ENCODE data around the gene SPTBN4.
"Not testable (repeated sequence)": the region's sequence is repeated elsewhere in the genome, so short reads cannot be mapped to it uniquely, and the experiment has no call there.

The SPTBN4 gene

GRCh38 chr19:40586611-40587010, 119.8 kb downstream of the SPTBN4 start:
- DNase-seq (ENCODE audit: low read depth) = no peak
- TF ChIP-seq CTCF (conservative IDR thresholded peaks at IDR 0.05; ENCODE audit: low read depth, low read length) = no peak
- H3K4me3 ChIP-seq (ENCODE audit: low read length) = no peak overlapping the region

DNA sequence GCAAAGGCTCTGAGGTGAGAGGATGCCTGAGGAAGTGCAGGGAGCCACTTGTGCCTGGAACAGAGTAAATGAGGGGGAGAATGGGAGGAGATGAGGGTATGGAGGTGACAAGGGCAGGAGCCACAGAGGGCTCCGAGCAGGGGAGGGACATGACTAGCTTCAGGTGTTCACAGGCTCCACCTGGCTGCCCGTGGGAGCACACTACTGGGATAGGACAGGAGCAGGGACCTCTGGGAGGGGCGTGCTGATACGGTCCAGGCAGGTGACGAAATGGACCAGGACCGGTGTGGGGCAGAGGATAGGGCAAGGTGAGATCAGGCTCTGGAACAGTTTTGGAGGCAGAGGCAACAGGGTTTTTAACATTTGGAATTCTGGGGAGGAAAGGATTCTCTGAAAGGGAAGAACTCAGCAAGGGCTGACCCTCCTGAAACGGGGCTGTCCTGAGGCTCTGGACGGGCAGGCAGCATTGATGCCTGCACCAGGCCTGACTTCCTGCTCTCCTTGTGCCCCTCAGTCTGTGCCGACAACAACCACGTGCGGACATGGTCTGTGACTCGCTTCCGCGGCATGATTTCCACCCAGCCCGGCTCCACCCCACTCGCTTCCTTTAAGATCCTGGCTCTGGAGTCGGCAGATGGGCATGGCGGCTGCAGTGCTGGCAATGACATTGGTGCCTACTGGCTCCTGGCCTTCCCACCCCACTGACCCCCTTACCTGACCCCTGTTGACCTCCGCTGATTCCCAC, 121.5 kb downstream of the SPTBN4 start:
- H3K4me3 ChIP-seq (ENCODE audit: low read length) = no peak overlapping the region
- no peak for TF ChIP-seq CTCF (conservative IDR thresholded peaks at IDR 0.05; ENCODE audit: low read depth, low read length)
- DNase-seq (ENCODE audit: low read depth) = no peak

DNA sequence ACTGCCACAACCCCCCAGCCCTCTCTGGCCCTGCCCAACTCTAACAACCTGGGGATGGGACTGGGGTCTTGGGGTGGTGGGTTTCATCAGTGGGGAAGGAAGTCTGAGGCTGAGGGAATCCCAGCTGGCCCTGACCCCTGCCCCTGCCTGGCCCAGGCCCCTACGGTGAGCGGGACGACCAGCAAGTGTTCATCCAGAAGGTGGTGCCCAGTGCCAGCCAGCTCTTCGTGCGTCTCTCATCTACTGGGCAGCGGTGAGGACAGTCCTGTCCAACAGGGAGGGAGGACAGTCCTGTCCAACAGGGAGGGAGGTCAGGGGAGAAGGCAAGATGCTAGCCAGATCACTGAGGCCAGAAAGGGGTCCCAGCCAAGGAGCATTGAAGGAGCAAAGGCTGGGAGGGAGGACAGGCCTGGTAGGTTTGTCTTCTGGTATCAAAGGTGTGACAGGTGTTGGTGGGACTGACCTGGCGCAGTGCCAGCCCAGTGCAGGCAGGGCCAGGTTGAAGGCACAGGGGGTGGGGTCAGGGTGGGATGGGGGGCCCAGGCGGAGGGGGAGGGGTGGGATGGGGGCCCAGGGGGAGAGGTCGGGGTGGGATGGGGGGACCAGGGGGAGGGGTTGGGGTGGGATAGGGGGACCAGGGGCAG, 122.2 kb downstream of the SPTBN4 start:
- H3K4me3 ChIP-seq (ENCODE audit: low read length) = no peak overlapping the region
- DNase-seq (ENCODE audit: low read depth) = no peak
- TF ChIP-seq CTCF (conservative IDR thresholded peaks at IDR 0.05; ENCODE audit: low read depth, low read length) = no peak

- DNase-seq (ENCODE audit: low read depth) = no peak
- no peak overlapping the region for H3K4me3 ChIP-seq (ENCODE audit: low read length)
- no peak for TF ChIP-seq CTCF (conservative IDR thresholded peaks at IDR 0.05; ENCODE audit: low read depth, low read length)
These were observed 123.0 kb downstream of the SPTBN4 start for GRCh38 chr19:40589591-40590429.

DNA sequence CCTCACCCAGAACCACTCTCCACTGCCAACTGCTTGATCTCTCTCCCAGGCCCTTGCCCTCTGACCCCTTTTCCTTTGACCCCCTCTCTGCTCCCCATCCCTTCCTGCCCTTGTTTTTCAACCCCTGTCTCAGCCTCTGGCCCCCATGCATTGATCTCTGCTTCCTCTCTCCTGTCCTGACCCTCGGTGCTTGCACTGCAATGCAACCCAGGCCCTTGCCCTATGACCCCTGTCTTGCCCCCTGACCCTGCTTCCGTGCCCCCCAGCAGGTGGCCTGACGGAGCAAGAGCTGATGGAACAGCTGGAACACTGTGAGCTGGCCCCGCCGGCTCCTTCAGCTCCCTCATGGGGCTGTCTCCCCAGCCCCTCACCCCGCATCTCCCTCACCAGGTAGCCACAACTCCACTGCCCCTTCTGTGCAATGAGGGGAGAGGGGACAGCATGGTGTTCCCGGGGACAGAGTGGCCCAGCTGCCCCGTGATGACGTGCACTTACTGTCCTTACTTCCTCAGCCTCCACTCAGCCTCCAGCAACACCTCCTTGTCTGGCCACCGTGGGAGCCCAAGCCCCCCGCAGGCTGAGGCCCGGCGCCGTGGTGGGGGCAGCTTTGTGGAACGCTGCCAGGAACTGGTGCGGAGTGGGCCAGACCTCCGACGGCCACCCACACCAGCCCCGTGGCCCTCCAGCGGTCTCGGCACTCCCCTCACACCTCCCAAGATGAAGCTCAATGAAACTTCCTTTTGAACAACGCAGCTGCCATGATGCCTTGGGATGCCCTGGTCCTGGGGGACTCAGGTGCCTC, 123.9 kb downstream of the SPTBN4 start:
- DNase-seq (ENCODE audit: low read depth) = no peak
- no peak for TF ChIP-seq CTCF (conservative IDR thresholded peaks at IDR 0.05; ENCODE audit: low read depth, low read length)
- H3K4me3 ChIP-seq (ENCODE audit: low read length) = no peak overlapping the region

GRCh38 chr19:40591724-40592123, 124.9 kb downstream of the SPTBN4 start:
- DNase-seq (ENCODE audit: low read depth); H3K4me3 ChIP-seq (ENCODE audit: low read length): not testable (repeated sequence)

GRCh38 chr19:40592170-40592569, 125.4 kb downstream of the SPTBN4 start:
- no peak overlapping the region for H3K4me3 ChIP-seq (ENCODE audit: low read length)
- DNase-seq (ENCODE audit: low read depth) = no peak
- TF ChIP-seq CTCF (conservative IDR thresholded peaks at IDR 0.05; ENCODE audit: low read depth, low read length) = no peak

Data from retinal pigment epithelial cell (primary cell).